H1 (cell line): ENCODE measurements around the gene PCDH7. TPM values are rescaled to one million over a fixed set of nuclear protein-coding genes. Genes with fewer than 3 reads are reported as not detected.

Experiments
- ATF3 ChIP-seq: IDR thresholded peaks from 2 replicates; pipeline ENCODE4 v1.6.1; 2011; ENCODE audit warnings: low read depth, mild to moderate bottlenecking, low read length; ENCODE audit not compliant: insufficient read depth
- BACH1 ChIP-seq: IDR thresholded peaks from 2 replicates; pipeline ENCODE4 v1.6.1; 2012; ENCODE audit warnings: low read length, improper control_type of control experiment
- CEBPB ChIP-seq: IDR thresholded peaks from 2 replicates; pipeline ENCODE4 v1.6.1; 2012; ENCODE audit warnings: low read depth, low read length
- CHD1 ChIP-seq: IDR thresholded peaks from 2 replicates; pipeline ENCODE4 v1.6.1; 2012; ENCODE audit warnings: low read depth, low read length, improper control_type of control experiment
- CHD2 ChIP-seq: IDR thresholded peaks from 2 replicates; pipeline ENCODE4 v1.6.1; 2012; ENCODE audit warnings: low read length, improper control_type of control experiment
- CHD7 ChIP-seq: fragments of 300-600 bp; sonication (generic); IDR thresholded peaks from 2 replicates; pipeline ENCODE4 v1.7.1; 2012; ENCODE audit warnings: low read length, moderate library complexity, mild to moderate bottlenecking, inconsistent platforms; ENCODE audit not compliant: insufficient replicate concordance
- CREB1 ChIP-seq: IDR thresholded peaks from 2 replicates; pipeline ENCODE4 v1.6.1; 2012; ENCODE audit warnings: inconsistent platforms
- HDAC6 ChIP-seq: IDR thresholded peaks from one replicate; pipeline ENCODE4 v1.7.1; 2012; ENCODE audit warnings: low read depth, mild to moderate bottlenecking, inconsistent platforms, low read length, moderate library complexity
- KDM1A ChIP-seq: fragments of 200-600, 300-600 bp; sonication (generic); IDR thresholded peaks from 2 replicates; pipeline ENCODE4 v1.7.1; 2016; ENCODE audit warnings: mild to moderate bottlenecking, low read length, borderline replicate concordance
- KDM5A ChIP-seq: fragments of 200-600 bp; IDR thresholded peaks from 2 replicates; pipeline ENCODE4 v1.7.1; 2012; ENCODE audit warnings: mild to moderate bottlenecking, low read length, inconsistent platforms, mixed read lengths
- MAFK ChIP-seq: IDR thresholded peaks from 2 replicates; pipeline ENCODE4 v1.6.1; 2012; ENCODE audit warnings: low read depth, mild to moderate bottlenecking, improper control_type of control experiment, low read length
- NANOG ChIP-seq: IDR thresholded peaks from 2 replicates; pipeline ENCODE4 v1.6.1; 2011; ENCODE audit warnings: low read length, low read depth, mild to moderate bottlenecking, inconsistent platforms; ENCODE audit not compliant: insufficient read depth, poor library complexity, severe bottlenecking
- SIRT6 ChIP-seq: IDR thresholded peaks from one replicate; pipeline ENCODE4 v1.7.1; 2012; ENCODE audit warnings: low read length, inconsistent platforms
- polyA plus RNA-seq, 7 experiments: library from polyadenylated mRNA; depleted of rRNA in 3 of 7; stranded (reverse) in 5 of 7; unstranded in 2 of 7; fragments of >200 nt in 5 of 7; fragments of 200-250 nt in 2 of 7; gene quantifications; 1 replicate in 5 of 7; 2 replicates in 1 of 7; 4 replicates in 1 of 7; pipeline versions ENCODE4 v1.2.1 to v1.2.3, GENCODE V29; 2011 to 2013; ENCODE audit warnings: missing spikeins in 2 of 7, mixed read lengths in 2 of 7
- total RNA-seq: library from RNA; stranded (reverse); fragmentation: NEBNext Ultra II Directional; extraction: Animal tissue kit (Norgen Biotek cat#: 25700); gene quantifications from 2 replicates; pipeline ENCODE4 v1.2.1, GENCODE V29; 2021

PCDH7 gene
- total and polyA plus RNA-seq, 2 of the 8 experiments (the other 6 are each of a cell fraction or from before 2014, with no cell fraction given): 3.1 to 6.1 TPM

DNA sequence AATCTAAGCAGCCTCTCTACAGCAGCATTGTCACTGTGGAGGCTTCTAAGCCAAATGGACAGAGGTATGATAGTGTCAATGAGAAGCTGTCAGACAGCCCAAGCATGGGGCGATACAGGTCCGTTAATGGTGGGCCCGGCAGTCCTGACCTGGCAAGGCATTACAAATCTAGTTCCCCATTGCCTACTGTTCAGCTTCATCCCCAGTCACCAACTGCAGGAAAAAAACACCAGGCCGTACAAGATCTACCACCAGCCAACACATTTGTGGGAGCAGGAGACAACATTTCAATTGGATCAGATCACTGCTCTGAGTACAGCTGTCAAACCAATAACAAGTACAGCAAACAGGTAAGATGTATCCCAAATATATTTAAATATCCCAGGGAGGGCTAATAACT, 4.1 kb downstream of the PCDH7 start (continued):
- no peak for TF ChIP-seq CHD7
- TF ChIP-seq ATF3: no peak
- TF ChIP-seq CREB1: no peak
- TF ChIP-seq BACH1: no peak
- no peak for TF ChIP-seq NANOG
- no peak for TF ChIP-seq KDM5A
- TF ChIP-seq SIRT6: no peak
- TF ChIP-seq CHD1: no peak
- TF ChIP-seq KDM1A: no peak
- TF ChIP-seq HDAC6: no peak
- no peak for TF ChIP-seq CHD2
- TF ChIP-seq MAFK: no peak
- TF ChIP-seq CEBPB: no peak
